Prostate gland (tissue), 2 donors: ENCODE results near the gene MTHFD2.

Experiments
- CTCF ChIP-seq, 4 experiments: fragments of 200-600 bp in 2 of 4; fragments of 450-650 bp in 2 of 4; sonication (generic) in 2 of 4; IDR thresholded peaks; 1 replicate in 3 of 4; 2 replicates in 1 of 4; pipeline ENCODE4 v1.5.1; 2016 to 2019; ENCODE audit warnings: antibody characterized with exemption in 4 of 4, mild to moderate bottlenecking in 2 of 4, moderate library complexity in 2 of 4
- POLR2A ChIP-seq: fragments of 450-650 bp; IDR thresholded peaks from one replicate; pipeline ENCODE4 v1.6.1; 2016; ENCODE audit warnings: antibody characterized with exemption, mild to moderate bottlenecking
- POLR2AphosphoS5 ChIP-seq: sonication (generic); formaldehyde crosslinking; IDR thresholded peaks from one replicate; pipeline ENCODE4 v1.6.1; 2017; ENCODE audit warnings: antibody characterized with exemption

GRCh38 chr2:74155830-74156229 is 42.6 kb upstream of the MTHFD2 start:
- no peak for TF ChIP-seq CTCF (IDR thresholded peaks at IDR 0.05)
- TF ChIP-seq POLR2A: no peak
- TF ChIP-seq POLR2AphosphoS5: no peak
